ENCODE data around the gene FAM180B. TPM values are rescaled to one million over a fixed set of nuclear protein-coding genes. Genes with fewer than 3 reads are reported as not detected.
A peak's percentile ranks its signal among the peaks of the same experiment; 100 is the strongest.
"Not testable (repeated sequence)": the region's sequence is repeated elsewhere in the genome, so short reads cannot be mapped to it uniquely, and the experiment has no call there.

The FAM180B gene
- total RNA-seq, 1 experiment from 2014 or later: not detected

GRCh38 chr11:47562393-47562792 lies 24.1 kb upstream of the FAM180B start:
- not testable (repeated sequence) for DNase-seq; H3K9me2 ChIP-seq (replicated peaks; ENCODE audit: insufficient read depth, low read length); H3K27me3 ChIP-seq (ENCODE audit: low read length); H3K27ac ChIP-seq (ENCODE audit: low read length); H2AFZ ChIP-seq (ENCODE audit: low read length); H3K9me3 ChIP-seq (ENCODE audit: low read length); H3K9ac ChIP-seq (ENCODE audit: low read length); H3K4me2 ChIP-seq (ENCODE audit: low read depth, low read length, poor library complexity, severe bottlenecking); H3K36me3 ChIP-seq (ENCODE audit: insufficient read depth, low read length); H4K20me1 ChIP-seq (ENCODE audit: insufficient read depth, low read depth, low read length); H3K4me3 ChIP-seq (ENCODE audit: low read length)
- peaks cover 24% of the 10 kb centered on the region for H3K4me1 ChIP-seq (ENCODE audit: low read length)
- peaks cover 36% of the 10 kb centered on the region for H3K79me2 ChIP-seq (ENCODE audit: low read length)

GRCh38 chr11:47564366-47564765 lies 22.1 kb upstream of the FAM180B start:
- Histone ChIP-seq H3K79me2 (ENCODE audit: low read length) (peaks cover 52% of the 10 kb centered on the region), H3K4me3 (ENCODE audit: low read length) (peak overlapping the region; percentile 96), H3K9ac (ENCODE audit: low read length) (peak overlapping the region; percentile 97), H3K4me1 (ENCODE audit: low read length) (peaks cover 24% of the 10 kb centered on the region), H3K4me2 (ENCODE audit: low read depth, low read length, poor library complexity, severe bottlenecking) (peak overlapping the region; percentile 91)
- not testable (repeated sequence) for H3K9me2 ChIP-seq (replicated peaks; ENCODE audit: insufficient read depth, low read length); H3K36me3 ChIP-seq (ENCODE audit: insufficient read depth, low read length); H3K27me3 ChIP-seq (ENCODE audit: low read length); H4K20me1 ChIP-seq (ENCODE audit: insufficient read depth, low read depth, low read length); H3K27ac ChIP-seq (ENCODE audit: low read length); H2AFZ ChIP-seq (ENCODE audit: low read length); H3K9me3 ChIP-seq (ENCODE audit: low read length); DNase-seq

- no peaks in the 10 kb centered on the region for H3K9me2 ChIP-seq (replicated peaks; ENCODE audit: insufficient read depth, low read length)
- H4K20me1 ChIP-seq (ENCODE audit: insufficient read depth, low read depth, low read length): no peaks in the 10 kb centered on the region
- H3K79me2 ChIP-seq (ENCODE audit: low read length): peaks cover 57% of the 10 kb centered on the region
- H3K27ac ChIP-seq (ENCODE audit: low read length): peak overlapping the region; percentile 77
- DNase-seq: no peak
- H3K9me3 ChIP-seq (ENCODE audit: low read length): no peaks in the 10 kb centered on the region
- H2AFZ ChIP-seq (ENCODE audit: low read length): peak overlapping the region; percentile 70; the same call in 1 of the 2 replicates
- H3K27me3 ChIP-seq (ENCODE audit: low read length): no peaks in the 10 kb centered on the region
- H3K9ac ChIP-seq (ENCODE audit: low read length): peak overlapping the region; percentile 97
- H3K36me3 ChIP-seq (ENCODE audit: insufficient read depth, low read length): peaks cover 7% of the 10 kb centered on the region; the same call in 1 of the 2 replicates
- H3K4me1 ChIP-seq (ENCODE audit: low read length): peaks cover 24% of the 10 kb centered on the region
- peak overlapping the region; percentile 91 for H3K4me2 ChIP-seq (ENCODE audit: low read depth, low read length, poor library complexity, severe bottlenecking)
- H3K4me3 ChIP-seq (ENCODE audit: low read length): peak overlapping the region; percentile 96
These were observed 21.5 kb upstream of the FAM180B start for GRCh38 chr11:47564933-47565339.

GRCh38 chr11:47565340-47566148 lies 20.9 kb upstream of the FAM180B start, which contains the start of gene PTPMT1:
Gene PTPMT1 (plus strand): TSS chr11:47565599. CDS start chr11:47565623, 24 bp downstream.
- H3K79me2 ChIP-seq (ENCODE audit: low read length): peaks cover 63% of the 10 kb centered on the region
- peak within 1 kb of the TSS; percentile 77 for H3K27ac ChIP-seq (ENCODE audit: low read length)
- H3K4me3 ChIP-seq (ENCODE audit: low read length): peak within 1 kb of the TSS; percentile 96
- peak within 1 kb of the TSS; percentile 91 for H3K4me2 ChIP-seq (ENCODE audit: low read depth, low read length, poor library complexity, severe bottlenecking)
- DNase-seq: peak; percentile 92
- peaks cover 24% of the 10 kb centered on the region for H3K4me1 ChIP-seq (ENCODE audit: low read length)
- H2AFZ ChIP-seq (ENCODE audit: low read length): peak within 1 kb of the TSS; percentile 70; the same call in 1 of the 2 replicates
- H3K36me3 ChIP-seq (ENCODE audit: insufficient read depth, low read length): peaks cover 11% of the 10 kb centered on the region; the same call in 1 of the 2 replicates
- H3K9ac ChIP-seq (ENCODE audit: low read length): peak within 1 kb of the TSS; percentile 97
- H4K20me1 ChIP-seq (ENCODE audit: insufficient read depth, low read depth, low read length): no peaks in the 10 kb centered on the region
- no peaks in the 10 kb centered on the region for H3K27me3 ChIP-seq (ENCODE audit: low read length)
- H3K9me2 ChIP-seq (replicated peaks; ENCODE audit: insufficient read depth, low read length): no peaks in the 10 kb centered on the region
- no peaks in the 10 kb centered on the region for H3K9me3 ChIP-seq (ENCODE audit: low read length)

GRCh38 chr11:47566149-47566698 lies 20.3 kb upstream of the FAM180B start:
- DNase-seq: no peak
- Histone ChIP-seq H2AFZ (ENCODE audit: low read length) (peak overlapping the region; percentile 44; the same call in 1 of the 2 replicates), H3K4me2 (ENCODE audit: low read depth, low read length, poor library complexity, severe bottlenecking) (peak overlapping the region; percentile 91), H3K9me3 (ENCODE audit: low read length) (no peaks in the 10 kb centered on the region), H3K27ac (ENCODE audit: low read length) (peak overlapping the region; percentile 77), H3K9me2 (replicated peaks; ENCODE audit: insufficient read depth, low read length) (no peaks in the 10 kb centered on the region), H3K27me3 (ENCODE audit: low read length) (no peaks in the 10 kb centered on the region), H4K20me1 (ENCODE audit: insufficient read depth, low read depth, low read length) (no peaks in the 10 kb centered on the region), H3K36me3 (ENCODE audit: insufficient read depth, low read length) (peaks cover 18% of the 10 kb centered on the region; the same call in 1 of the 2 replicates), H3K4me3 (ENCODE audit: low read length) (peak overlapping the region; percentile 96), H3K79me2 (ENCODE audit: low read length) (peaks cover 70% of the 10 kb centered on the region), H3K9ac (ENCODE audit: low read length) (peak overlapping the region; percentile 97), H3K4me1 (ENCODE audit: low read length) (peaks cover 24% of the 10 kb centered on the region)

GRCh38 chr11:47569646-47570045 lies 16.8 kb upstream of the FAM180B start:
- no peaks in the 10 kb centered on the region for H3K9me3 ChIP-seq (ENCODE audit: low read length)
- H3K36me3 ChIP-seq (ENCODE audit: insufficient read depth, low read length): peaks cover 43% of the 10 kb centered on the region
- H3K9me2 ChIP-seq (replicated peaks; ENCODE audit: insufficient read depth, low read length): no peaks in the 10 kb centered on the region
- no peak overlapping the region for H3K4me3 ChIP-seq (ENCODE audit: low read length)
- H3K4me2 ChIP-seq (ENCODE audit: low read depth, low read length, poor library complexity, severe bottlenecking): no peak overlapping the region
- no peaks in the 10 kb centered on the region for H4K20me1 ChIP-seq (ENCODE audit: insufficient read depth, low read depth, low read length)
- H3K4me1 ChIP-seq (ENCODE audit: low read length): peaks cover 15% of the 10 kb centered on the region
- no peak overlapping the region for H3K27ac ChIP-seq (ENCODE audit: low read length)
- no peaks in the 10 kb centered on the region for H3K27me3 ChIP-seq (ENCODE audit: low read length)
- H2AFZ ChIP-seq (ENCODE audit: low read length): no peak overlapping the region
- no peak for DNase-seq
- H3K9ac ChIP-seq (ENCODE audit: low read length): no peak overlapping the region
- H3K79me2 ChIP-seq (ENCODE audit: low read length): peaks cover 81% of the 10 kb centered on the region

GRCh38 chr11:47570651-47571356 lies 15.7 kb upstream of the FAM180B start:
- Histone ChIP-seq H4K20me1 (ENCODE audit: insufficient read depth, low read depth, low read length) (no peaks in the 10 kb centered on the region), H2AFZ (ENCODE audit: low read length) (no peak overlapping the region), H3K27ac (ENCODE audit: low read length) (no peak overlapping the region), H3K9me2 (replicated peaks; ENCODE audit: insufficient read depth, low read length) (no peaks in the 10 kb centered on the region), H3K4me1 (ENCODE audit: low read length) (peaks cover 10% of the 10 kb centered on the region), H3K9ac (ENCODE audit: low read length) (no peak overlapping the region), H3K9me3 (ENCODE audit: low read length) (no peaks in the 10 kb centered on the region), H3K79me2 (ENCODE audit: low read length) (peaks cover 76% of the 10 kb centered on the region), H3K4me2 (ENCODE audit: low read depth, low read length, poor library complexity, severe bottlenecking) (no peak overlapping the region), H3K4me3 (ENCODE audit: low read length) (no peak overlapping the region), H3K36me3 (ENCODE audit: insufficient read depth, low read length) (peaks cover 48% of the 10 kb centered on the region), H3K27me3 (ENCODE audit: low read length) (no peaks in the 10 kb centered on the region)
- no peak for DNase-seq

GRCh38 chr11:47571357-47571729 lies 15.1 kb upstream of the FAM180B start:
- Histone ChIP-seq H3K4me3 (ENCODE audit: low read length) (no peak overlapping the region), H3K9me2 (replicated peaks; ENCODE audit: insufficient read depth, low read length) (no peaks in the 10 kb centered on the region), H4K20me1 (ENCODE audit: insufficient read depth, low read depth, low read length) (no peaks in the 10 kb centered on the region), H3K9ac (ENCODE audit: low read length) (no peak overlapping the region), H3K9me3 (ENCODE audit: low read length) (no peaks in the 10 kb centered on the region), H3K27ac (ENCODE audit: low read length) (no peak overlapping the region), H2AFZ (ENCODE audit: low read length) (no peak overlapping the region), H3K27me3 (ENCODE audit: low read length) (no peaks in the 10 kb centered on the region), H3K4me1 (ENCODE audit: low read length) (peaks cover 7% of the 10 kb centered on the region), H3K36me3 (ENCODE audit: insufficient read depth, low read length) (peaks cover 49% of the 10 kb centered on the region), H3K79me2 (ENCODE audit: low read length) (peaks cover 71% of the 10 kb centered on the region), H3K4me2 (ENCODE audit: low read depth, low read length, poor library complexity, severe bottlenecking) (no peak overlapping the region)
- no peak for DNase-seq

Data from Karpas-422 (cell line).